Stimulated activated CD4-positive, alpha-beta T cell treated with anti-CD3 and anti-CD28 coated beads, TNF-alpha, amount 100 ng/mL, for 24 hours (primary cell): Measurements from ENCODE around the gene ATXN7.
A peak's percentile ranks its signal among the peaks of the same experiment; 100 is the strongest.

ENCODE experiments used
- DNase-seq, 3 experiments: peaks; one replicate each; pipeline ENCODE4 v3.0.0-alpha.2; 2020; ENCODE audit warnings: low read depth in 3 of 3

Gene ATXN7

DNA sequence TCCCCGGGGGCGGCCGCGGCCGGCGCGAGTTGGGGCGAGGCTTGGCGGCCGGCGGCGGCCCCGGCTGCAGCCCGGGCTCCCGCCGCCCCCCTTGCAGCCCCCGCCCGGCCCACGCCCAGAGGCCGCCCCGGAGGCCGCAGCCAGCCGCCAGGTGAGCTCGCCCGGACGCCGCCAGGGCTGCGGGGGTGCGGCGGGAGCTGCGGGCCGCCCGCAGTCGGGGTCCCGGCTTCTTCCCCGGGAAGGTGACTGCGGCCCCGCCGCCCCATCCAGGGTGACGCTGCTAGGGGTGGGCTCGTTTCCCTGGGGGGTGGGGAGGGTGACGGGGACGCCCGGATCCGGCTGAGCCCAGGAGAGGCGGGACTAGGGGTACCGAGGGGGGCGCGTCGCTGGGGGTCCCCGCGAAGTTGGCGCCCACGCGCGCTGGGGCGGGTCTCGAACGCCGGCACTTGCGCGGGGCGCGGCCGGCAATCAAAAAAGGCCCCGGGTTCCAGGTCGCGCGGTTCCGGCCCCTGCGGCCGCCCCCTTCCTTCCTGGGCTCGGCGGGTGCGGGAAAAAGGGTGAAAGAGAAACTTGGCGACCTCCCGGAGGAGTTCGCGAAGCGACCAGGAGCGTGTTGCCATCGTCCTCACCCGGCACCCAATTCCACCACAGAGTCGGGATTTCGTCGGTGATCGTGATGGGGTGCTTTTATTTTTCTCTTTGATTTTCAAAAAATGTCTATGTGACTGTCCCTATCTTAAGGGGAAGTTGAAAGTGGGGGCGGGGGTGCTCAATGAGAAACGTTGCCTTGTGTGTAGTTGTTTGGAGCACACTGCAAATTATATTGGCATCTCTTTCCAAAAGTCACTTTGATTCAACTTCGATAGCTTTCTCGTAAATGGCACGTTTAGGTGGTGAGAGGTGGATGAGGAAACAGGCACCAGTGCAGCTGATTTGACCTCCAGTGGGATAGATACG, 619 bp downstream of the ATXN7 start:
- peak; percentile 7 to 46 (median 22) for DNase-seq

DNA sequence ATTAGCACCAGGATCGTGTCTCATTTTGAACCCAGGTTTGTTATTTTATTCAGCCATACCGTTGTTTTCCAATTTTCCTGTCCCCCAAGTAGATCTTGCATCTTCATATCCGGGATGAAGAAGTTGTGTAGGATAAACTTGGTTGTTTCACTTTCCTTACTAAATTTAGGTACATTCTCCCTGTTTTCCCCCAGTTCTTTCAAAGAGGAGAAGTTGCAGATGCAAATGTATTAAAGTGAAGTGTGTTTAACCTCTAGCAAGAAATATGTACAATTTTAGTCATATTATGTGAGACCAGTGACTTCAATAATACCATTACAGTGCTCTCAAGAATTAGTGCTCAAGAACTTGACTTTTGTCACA, 1.3 kb downstream of the ATXN7 start:
- DNase-seq, result no peak

DNA sequence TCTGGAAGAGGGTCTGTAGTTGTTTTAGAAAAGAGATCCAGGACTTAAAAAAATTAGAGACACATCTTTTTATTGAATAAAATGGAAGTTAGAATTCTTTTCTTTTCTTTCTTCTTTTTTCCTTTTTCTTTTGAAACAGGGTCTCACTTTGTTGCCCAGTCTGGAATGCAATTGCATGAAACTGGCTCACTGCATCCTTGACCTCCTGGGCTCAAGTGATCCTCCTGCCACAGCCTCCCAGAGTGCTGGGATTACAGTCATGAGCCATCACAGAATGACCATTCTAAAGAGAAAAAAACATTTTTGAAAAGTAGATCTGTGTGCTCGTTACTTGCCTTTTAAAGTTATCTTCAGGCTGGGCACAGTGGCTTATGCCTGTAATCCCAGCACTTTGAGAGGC, 3.6 kb downstream of the ATXN7 start:
- DNase-seq, result no peak

DNA sequence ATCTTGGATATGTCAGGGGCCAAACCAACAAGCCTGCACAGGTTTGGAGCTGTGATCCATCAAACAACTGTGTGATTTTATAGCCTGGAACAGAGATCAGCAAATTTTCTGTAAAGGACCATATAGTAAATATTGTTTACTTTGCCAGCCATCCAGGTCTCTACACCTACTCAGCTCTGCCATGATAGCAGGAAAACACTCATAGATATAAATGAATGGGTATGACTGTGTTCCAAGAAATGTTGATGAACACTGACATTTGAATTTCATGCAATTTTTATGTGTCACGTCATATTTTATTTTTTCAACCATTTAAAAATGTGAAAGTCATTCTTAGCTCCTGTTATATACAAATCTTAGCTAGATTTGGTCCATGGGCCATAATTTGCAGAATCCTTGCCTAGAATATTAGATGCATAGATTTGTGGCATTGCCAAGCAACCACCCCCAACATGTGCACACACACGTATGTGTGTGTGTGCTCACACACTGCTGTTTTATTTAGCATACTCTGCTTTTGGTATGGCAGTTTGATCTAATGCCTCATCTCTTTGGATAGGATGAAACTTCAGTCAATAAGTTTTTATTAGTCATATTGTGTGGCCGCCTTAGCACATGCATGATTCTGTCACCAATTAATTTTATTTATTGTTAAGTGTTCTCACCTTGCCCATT, 6.4 kb downstream of the ATXN7 start:
- no peak for DNase-seq

DNA sequence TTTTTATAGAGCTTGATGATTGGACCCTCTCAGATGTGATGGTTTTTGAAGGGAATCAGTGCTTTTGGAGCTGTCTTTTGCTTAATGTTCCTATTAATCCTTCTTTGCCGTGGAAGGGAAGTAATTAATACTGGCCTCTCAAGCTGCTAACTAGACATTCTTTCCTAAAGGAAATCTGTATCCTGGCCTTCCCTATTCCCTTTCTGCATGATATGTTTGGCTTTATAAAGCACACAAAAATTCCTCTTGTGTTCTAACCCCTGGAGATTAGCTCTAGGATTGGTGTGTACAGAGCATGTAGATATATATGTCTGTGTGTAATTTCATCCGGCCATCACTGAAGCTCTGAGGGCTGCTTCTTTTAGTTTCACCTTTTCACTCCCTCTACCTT, 6.9 kb downstream of the ATXN7 start:
- no peak for DNase-seq

DNA sequence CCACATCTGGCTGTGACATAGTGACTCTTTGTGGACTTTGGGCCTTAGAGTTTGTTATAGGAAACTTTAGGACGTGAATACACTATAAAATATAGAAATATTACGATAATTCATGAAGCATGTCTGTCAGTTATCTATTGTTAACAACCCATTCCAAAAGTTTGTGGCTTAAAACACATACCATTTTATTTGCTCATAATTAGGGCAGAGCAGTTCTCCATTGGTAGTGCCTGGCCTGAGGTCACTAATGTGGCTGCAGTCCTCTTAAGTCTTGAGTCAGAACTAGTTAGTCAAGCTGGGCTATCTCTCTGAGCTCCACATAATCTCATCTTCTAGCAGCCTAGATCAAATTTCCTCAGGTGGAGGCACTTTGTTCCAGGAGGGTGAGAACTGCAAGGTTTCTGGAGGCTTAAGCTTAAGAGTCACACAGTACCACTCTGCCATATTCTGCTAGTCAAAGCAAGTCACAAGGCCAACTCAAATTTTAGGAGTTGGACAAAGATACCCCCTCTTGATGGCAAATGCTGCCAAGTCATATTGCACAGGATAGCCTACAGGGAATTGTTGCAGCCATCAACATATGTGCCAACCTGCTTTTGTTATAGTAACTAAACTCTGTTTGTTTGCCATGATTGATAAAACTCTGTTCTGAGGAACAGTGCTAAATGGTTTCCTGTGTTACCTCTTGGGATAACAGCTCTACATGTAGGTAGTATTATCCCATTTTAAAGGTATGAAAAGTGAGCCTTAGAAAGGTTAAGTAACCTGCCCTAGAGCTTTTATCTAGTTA, 8.7 kb downstream of the ATXN7 start:
- DNase-seq, result no peak

DNA sequence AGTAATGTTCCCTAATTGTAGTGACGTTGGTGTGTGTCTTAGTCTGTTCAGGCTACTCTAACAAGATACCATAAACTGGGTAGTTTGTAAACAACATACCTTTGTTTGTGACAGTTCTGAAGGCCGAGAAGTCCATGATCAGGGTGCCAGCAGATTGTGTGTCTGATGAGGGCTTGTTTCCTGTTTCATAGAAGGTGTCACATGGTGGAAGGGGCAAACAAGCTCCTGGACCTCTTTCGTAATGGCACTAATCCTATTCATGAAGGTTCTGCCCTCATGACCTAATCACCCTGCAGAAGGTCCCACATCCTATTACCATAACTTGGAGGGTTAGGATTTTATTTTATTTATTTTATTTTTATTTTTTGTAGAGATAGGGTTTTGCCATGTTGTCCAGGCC, 11.1 kb downstream of the ATXN7 start:
- no peak for DNase-seq

DNA sequence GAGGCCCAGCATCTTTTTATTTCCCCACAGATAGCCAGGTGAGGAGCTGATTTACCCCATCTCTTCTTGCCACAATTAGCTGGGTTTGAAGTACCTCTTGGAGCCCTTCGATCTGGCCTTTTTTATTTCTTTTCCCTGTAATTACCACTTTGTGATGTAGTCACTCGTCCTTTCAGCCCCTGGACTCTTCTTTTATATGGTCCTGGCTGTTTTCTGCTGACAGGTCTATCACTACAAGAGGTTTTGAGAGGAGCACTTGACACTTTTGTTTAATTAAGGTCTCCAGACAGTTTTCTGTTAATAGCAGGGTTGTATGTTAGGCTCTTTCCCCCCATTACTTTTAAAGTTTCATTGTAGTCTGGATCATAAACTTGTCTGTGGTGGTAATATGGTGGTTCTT, 11.8 kb downstream of the ATXN7 start:
- no peak for DNase-seq

DNA sequence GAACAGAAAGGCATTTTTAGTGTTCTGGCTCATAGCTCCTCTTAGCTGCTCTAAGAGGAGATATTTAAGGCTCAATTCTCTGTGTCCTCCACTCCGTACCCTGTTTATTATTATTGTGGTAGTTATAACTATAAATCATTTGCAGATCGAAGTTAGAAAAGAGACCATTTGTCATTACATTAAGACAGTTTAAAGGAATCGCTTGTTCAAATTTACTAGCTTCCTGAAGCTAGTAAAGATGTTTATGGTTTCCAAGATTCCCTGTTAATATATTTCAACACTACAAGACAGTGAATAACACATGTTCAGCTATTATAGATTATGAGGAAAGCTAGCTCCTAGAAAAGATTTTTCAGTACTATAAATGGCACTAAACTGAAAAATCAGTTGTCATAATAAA, 12.6 kb downstream of the ATXN7 start:
- no peak for DNase-seq

DNA sequence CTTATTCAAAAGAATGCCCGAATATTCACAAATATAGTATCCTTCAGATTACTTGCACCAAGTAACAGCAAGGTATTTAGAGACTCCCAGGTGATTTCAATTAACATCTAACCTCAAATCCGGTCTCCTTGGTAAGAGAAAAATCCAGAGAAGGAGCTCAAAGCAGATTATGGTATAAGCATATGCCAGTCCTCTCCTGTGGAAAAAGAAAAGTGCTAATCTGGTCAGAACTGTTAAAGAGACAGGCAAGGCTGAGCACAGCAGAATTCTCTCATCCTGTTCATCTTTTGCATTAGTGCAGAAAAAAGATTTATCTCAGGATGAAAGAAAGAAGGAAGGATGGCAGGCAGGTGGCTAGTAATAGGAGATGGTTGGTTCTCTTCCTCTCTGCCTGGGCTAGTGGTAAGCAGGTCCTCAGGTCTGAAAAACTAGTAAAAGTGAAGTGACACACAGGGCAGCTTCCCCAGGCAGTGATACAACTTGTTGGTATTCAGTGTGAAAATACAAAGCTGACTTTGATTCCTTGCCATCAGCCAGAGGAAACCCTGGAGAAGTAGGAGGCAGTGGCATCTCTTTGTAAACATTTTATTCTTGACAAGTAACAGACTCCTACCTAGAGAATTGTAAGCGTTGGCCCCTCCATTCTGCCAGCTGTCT, 14.2 kb downstream of the ATXN7 start:
- DNase-seq, result no peak

DNA sequence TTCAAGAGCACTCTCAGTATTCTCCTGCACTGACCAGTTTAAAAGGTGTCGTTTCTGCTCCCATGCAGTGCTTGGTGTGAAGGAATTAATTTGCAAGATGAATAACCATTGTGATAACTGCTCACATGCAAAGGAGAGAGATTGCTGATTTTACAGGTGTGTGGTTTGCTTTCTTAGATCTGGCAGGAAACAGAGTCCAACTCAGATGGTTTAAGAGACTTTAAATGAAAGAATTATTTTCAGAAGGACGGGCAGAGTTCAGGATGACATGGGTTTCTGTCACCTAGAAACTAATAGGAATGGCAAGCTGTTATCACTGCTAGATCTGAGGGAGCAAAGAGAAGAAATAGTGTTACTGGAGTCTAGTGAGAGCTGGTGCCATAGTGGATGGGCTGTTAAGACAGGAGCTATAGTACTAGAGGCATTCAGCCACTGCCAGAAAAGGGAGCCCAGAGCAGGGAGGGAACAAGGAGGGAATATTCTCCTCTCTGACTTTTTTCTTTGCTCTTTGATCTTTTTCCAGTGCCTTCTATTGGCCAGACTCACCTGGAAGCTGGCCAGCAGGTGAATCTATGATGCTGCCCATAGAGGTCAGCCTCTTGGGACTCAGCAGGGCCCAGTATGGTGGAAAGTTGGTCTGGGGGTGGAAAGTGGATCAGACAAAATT, 14.9 kb downstream of the ATXN7 start:
- no peak for DNase-seq

DNA sequence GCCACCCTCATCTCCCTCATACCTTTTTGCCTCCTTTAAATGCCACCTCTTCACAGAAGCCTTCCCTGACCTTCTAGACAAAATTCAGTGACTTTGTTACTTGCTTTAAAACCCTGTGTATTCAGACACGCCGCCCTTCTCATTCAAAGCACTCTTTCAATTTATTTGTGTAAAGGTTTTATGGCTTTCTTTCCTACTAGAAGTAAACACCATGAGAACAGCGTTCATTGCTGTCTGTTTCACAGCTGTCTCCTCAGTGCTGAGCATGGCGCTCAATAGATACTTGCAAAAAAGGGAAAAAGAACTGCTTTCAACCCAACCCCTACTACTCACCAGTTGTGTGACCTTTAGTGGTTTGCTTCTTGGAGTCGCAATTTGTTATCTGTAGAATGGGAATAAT, 17.0 kb downstream of the ATXN7 start:
- no peak for DNase-seq

DNA sequence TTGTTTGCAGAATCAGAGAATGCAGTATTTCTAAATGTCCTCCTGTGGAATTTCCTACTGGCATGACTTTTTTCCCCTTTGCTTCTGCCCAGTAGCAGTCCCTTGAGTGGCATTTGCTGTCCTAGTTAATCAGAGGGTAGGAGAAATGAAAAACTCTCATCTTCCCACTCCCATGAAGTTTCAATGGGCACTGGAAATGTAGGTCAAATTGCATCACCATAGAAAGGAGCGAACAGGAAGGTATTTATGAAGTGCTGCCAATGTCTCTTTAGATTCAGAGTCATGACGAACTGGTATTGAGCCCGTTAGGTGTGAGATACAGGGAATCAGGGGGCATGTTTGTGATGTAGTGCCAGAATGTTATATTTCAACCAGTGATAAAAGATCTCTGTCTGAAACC, 23.2 kb downstream of the ATXN7 start:
- no peak for DNase-seq

DNA sequence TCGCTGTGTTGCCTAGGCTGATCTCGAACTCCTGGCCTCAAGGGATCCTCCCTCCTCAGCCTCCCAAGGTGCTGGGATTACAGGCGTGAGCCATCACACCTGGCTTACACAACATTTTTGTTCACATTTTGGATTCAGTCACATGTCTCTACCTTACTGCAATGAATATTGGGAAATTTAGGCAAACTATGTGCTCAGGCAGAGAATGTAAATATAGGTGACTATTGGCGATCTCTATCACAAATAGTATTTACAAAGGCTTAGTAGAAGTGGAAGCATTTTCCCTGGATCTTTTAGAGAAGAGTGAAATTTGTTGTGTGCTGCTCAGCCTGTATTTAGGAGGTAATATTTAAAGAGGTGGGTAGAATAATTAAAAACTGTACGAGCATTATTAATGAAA, 27.9 kb downstream of the ATXN7 start:
- no peak for DNase-seq

DNA sequence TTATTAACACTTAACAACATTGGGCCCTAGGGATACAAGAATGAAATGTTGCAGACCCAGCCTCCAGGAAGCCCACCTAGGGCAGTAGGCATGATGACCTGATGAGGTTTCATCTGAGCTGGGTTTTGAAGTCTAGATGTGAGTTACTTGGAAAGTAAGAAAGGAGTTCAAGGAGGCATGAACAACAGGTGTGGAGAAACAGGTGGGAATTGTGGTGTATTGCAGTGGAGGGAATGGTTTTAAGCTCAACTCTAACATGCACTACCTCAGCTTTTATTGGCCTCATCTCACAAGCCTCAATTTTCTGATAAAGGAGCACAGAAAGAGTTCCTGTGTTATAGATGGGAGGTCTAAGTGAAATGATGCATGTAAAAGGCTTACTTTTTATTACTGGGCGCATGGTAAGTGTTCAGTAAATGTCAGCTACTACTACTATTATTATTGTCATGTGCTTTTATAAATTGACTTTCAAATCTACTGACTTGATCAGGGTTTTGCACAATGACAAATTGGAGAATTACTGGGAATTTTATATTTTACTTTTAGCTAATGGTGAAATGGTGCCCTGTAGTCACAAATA, 29.2 kb downstream of the ATXN7 start:
- DNase-seq, result no peak

DNA sequence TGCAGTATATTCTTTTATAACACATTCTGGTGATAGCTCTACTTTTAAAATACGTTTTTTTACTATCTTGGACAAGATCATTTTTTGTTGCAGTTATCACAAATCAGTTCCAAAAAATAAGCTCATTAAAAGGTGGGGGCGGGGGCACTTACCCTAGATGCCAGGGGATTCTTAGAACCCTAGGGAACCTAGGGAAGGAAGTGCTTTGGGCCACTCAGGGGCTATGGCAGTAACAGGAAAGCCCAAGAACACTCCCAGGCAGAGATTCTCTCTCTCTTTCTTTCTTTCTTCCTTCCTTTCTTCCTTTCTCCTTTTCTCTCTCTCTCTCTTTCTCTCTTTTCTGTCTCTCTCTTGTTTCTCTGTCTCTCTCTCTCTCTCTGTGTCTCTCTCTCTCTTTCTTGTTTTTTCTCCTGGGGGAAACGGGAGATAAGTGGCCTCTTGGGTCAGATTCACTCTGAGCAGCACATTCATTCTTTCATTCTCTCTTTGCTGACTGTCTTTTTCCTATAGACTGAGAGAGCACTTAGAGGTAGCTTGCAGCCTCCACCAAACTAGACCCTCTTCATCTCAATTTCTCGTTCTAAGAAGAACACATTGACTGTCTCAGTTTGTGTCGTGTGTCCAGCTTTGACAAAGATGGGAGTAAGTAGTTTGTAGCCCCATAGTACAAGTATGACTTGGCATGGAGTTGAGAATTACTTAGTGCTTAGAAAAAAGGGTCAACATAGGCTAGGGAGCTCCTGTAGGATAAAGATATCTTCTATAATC, 31.9 kb downstream of the ATXN7 start:
- DNase-seq, result no peak

DNA sequence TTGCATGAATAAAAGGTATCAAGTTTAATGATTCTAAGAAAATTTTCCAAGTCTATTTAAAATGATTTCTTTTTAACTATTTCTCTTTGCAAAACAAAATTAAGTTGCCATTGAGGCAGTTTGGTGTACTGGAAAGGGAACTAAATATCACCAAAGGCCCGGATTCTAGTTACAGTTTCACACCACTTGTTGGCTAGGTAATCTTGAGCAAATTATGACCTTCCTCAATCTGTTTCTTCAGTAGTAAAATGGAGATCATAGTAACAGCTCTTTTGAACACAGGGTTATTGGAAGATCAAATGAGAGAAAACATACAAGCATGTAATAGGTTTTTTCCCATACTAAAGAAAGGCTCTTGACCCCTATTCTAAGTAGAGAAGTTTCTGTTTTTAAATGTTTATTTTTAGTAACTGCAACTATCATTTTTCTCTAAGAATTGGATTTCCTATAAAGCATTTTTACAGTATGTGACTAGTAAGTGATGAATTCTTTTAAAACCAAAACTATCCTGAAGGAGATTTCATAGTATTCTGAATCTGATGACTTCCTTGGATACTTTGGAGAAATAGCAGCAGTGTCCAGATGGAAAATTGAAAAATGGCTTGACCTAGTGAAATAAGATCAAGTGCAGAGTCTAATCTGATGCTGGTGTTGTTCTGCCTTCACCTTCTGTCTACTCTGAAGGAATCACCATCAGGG, 32.8 kb downstream of the ATXN7 start:
- no peak for DNase-seq

DNA sequence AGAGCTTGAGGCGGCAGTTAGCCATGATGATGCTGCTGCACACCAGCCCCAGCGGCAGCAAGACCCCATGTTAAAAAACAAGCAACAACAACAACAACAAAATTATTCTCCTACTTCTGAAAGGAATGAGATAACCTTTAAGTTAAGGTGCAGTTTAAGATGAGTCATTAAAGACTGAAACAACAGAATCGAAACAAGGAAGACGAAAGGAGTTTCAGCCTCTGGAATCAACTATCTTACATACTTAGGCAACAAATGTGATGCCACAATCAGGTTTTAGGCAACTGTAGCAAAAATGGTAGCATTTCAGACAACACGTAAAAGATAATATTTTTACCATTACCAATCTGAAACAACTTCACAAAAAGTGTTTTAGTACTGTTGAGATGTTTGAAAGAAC, 36.3 kb downstream of the ATXN7 start:
- no peak for DNase-seq

DNA sequence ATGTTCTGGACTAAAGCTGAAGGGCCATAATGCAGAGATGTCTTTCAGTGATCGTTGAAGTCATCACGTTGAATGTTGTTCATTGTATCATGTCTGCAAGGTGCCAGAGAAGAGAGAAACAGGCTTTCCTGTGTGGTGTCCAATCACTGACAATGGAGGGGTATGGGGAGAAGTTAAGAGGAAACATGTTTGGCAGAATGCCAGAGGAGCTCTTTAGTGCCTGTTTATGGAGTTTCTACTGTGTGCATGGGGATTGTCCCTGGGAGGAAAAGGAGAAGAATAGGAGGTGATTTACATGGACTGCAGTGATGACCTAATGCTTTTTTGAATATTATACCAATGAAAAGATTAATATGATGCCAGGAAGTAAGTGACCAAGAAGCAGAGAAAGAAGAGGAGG, 36.8 kb downstream of the ATXN7 start:
- DNase-seq, result no peak
